Metanephros (tissue), 1 donor: ENCODE measurements around the gene TTYH2. TPM values are rescaled to one million over a fixed set of nuclear protein-coding genes. Genes with fewer than 3 reads are reported as not detected.

Experiments
- total RNA-seq: library from RNA; depleted of rRNA; stranded (reverse); fragments of >200 nt; gene quantifications from one replicate; pipeline ENCODE4 v1.2.3, GENCODE V29; 2014

The TTYH2 gene
- 35.6 TPM for total RNA-seq

DNA sequence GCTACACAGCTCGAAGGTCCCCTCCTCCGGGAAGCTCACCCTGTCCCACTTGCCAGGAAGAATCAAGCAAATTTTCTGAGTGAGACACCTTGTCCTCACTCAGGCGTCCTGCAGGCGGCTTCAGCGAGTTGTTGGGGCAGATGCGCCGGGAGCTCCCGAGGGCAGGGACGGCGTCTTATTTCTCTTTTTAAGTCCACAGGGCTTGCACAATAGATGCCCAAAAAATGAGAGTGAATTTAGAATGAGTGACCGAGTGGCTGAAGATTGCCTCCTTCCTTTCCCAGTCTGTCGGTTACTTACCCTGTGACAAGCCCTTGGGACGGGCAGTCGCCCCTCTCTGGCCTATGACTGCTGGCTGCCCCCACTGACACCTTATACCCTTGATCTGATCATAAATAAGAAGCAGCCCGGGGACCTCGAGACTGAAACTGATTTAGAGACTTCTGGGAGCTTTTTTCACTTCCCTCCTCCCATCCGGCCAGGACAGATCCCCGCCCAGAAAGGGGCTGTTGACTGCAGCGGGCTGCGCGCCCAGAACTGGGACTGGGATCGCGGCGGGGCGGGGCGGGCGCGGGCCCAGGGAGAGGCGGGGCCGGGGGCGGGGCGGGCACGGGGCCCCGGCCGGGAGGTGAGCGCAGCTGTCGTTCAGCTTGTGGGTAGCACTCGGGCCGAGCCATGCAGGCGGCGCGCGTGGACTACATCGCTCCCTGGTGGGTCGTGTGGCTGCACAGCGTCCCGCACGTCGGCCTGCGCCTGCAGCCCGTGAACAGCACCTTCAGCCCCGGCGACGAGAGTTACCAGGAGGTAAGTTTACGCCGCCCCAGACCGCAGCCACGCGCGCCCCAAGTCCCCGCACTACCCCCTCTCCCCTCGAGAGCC, at the start of gene TTYH2:
Gene TTYH2 (plus strand): TSS at position 659 of the 879 bp plus-strand sequence. CDS start 17 bp downstream, at position 676.

DNA sequence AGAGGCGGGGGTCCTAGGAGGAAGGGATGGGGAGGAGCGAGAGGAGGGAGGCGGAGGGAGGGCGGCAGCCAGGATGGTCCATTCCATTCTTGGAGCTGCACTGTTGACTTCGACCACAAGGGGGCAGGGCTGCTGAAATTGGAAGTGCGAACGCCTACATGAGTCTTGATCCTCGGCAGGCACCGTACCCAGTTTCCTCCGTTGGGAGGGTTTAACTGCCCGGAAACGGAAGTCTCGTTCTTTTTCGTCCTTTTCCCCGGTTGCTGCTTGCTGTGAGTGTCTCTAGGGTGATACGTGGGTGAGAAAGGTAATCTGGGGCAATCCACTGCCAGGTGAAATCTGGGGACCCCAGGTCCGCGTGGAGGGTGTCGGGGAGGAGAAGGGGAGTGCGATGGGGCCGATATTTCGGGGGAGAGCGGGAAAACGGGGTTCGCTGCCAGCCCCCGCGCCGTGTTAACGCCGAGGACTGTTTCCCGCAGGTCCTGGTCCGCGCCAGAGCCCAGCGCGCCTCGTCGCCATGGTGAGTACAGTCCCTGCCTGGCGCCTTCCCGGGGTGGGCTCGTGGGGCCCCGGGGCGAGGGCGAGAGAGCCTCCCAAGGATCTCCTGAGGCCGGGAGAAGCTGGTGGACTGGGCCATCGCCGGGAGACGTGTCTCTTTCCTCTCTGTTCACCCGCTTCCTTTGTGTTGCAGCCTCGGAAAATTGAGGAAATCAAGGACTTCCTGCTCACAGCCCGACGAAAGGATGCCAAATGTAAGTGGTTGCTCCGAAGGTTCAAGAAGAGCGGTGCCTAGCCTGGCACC, 9.7 kb upstream of the TTYH2 start, which contains the start of gene RPL38:
Gene RPL38 (plus strand): TSS at position 240 of the 802 bp plus-strand sequence. CDS start 278 bp downstream, at position 518.

GRCh38 chr17:74274060-74274708, 60.8 kb downstream of the TTYH2 start, which contains the start of gene DNAI2:
Gene DNAI2, plus strand, starts transcription at chr17:74274234. Its CDS starts 7,584 bp downstream, at chr17:74281818.

Other genes with a start within 250 kb of the TTYH2 start
- 1,516 TPM for gene RPL38, start 9.9 kb upstream of the TTYH2 start, total RNA-seq
- not detected for gene DNAI2, start 60.7 kb downstream of the TTYH2 start, total RNA-seq
- gene KIF19, start 112.7 kb downstream of the TTYH2 start, total RNA-seq = 0.23 TPM
- 0.12 TPM for gene BTBD17, start 148.3 kb downstream of the TTYH2 start, total RNA-seq
- 0.29 TPM for gene GPR142, start 153.9 kb downstream of the TTYH2 start, total RNA-seq
- gene GPRC5C, start 218.5 kb downstream of the TTYH2 start, total RNA-seq = 231 TPM